Keratinocyte (primary cell): ENCODE measurements around the gene ROPN1L. TPM values are rescaled to one million over a fixed set of nuclear protein-coding genes. Genes with fewer than 3 reads are reported as not detected.

Experiments
- DNase-seq: peaks from one replicate; pipeline ENCODE4 v3.0.0-alpha.2; 2011; ENCODE audit warnings: low read depth, missing footprints, low spot score
- FAIRE-seq: peaks from 2 replicates; lab custom pipeline; 2011; peaks lifted over from hg19 to GRCh38; lab: Jason Lieb, UNC
- H2AFZ ChIP-seq: 2 replicates; pipeline ENCODE4 v1.6.0; 2012; ENCODE audit warnings: low read length, control low read depth, inconsistent platforms; ENCODE audit not compliant: control insufficient read depth
- H3K27ac ChIP-seq: 2 replicates; pipeline ENCODE4 v1.5.1; 2011; ENCODE audit warnings: low read length; ENCODE audit not compliant: control insufficient read depth, insufficient read depth
- H3K27me3 ChIP-seq: 3 replicates; pipeline ENCODE4 v1.6.0; 2011; ENCODE audit warnings: low read length; ENCODE audit not compliant: control insufficient read depth, insufficient read depth; ENCODE audit errors: extremely low read depth
- H3K36me3 ChIP-seq, 2 experiments: 2 replicates in 1 of 2; 3 replicates in 1 of 2; pipeline ENCODE4 v1.5.1; 2011; ENCODE audit warnings: low read length in 2 of 2, mild to moderate bottlenecking in 1 of 2; ENCODE audit not compliant: control insufficient read depth in 2 of 2, insufficient read depth in 2 of 2; ENCODE audit errors: extremely low read depth in 1 of 2
- H3K4me1 ChIP-seq: 3 replicates; pipeline ENCODE4 v1.5.1; 2011; ENCODE audit warnings: low read length; ENCODE audit not compliant: control insufficient read depth, insufficient read depth; ENCODE audit errors: extremely low read depth
- H3K4me2 ChIP-seq: 3 replicates; pipeline ENCODE4 v1.6.0; 2011; ENCODE audit warnings: low read depth, low read length; ENCODE audit not compliant: control insufficient read depth, insufficient read depth; ENCODE audit errors: extremely low read depth
- H3K4me3 ChIP-seq, 3 experiments: fragments of 200-600 bp in 1 of 3; sonication (generic) in 1 of 3; 2 replicates in 2 of 3; 3 replicates in 1 of 3; pipeline ENCODE4 v1.5.1; 2011 to 2016; ENCODE audit warnings: low read length in 3 of 3, mild to moderate bottlenecking in 3 of 3, control low read depth in 2 of 3, inconsistent platforms in 1 of 3, low read depth in 1 of 3, mixed read lengths in 1 of 3, mixed run types in 1 of 3, moderate library complexity in 1 of 3; ENCODE audit not compliant: control insufficient read depth in 2 of 3, insufficient read depth in 2 of 3; ENCODE audit errors: extremely low read depth in 1 of 3
- H3K79me2 ChIP-seq: 2 replicates; pipeline ENCODE4 v1.6.0; 2012; ENCODE audit warnings: low read length; ENCODE audit not compliant: control insufficient read depth, insufficient read depth
- H3K9ac ChIP-seq: 3 replicates; pipeline ENCODE4 v1.6.0; 2011; ENCODE audit warnings: low read length; ENCODE audit not compliant: control insufficient read depth, insufficient read depth; ENCODE audit errors: extremely low read depth
- H3K9me1 ChIP-seq: 3 replicates; pipeline ENCODE4 v1.6.0; 2011; ENCODE audit warnings: low read length; ENCODE audit not compliant: control insufficient read depth, insufficient read depth; ENCODE audit errors: extremely low read depth
- H3K9me3 ChIP-seq: 2 replicates; pipeline ENCODE4 v1.5.1; 2012; ENCODE audit warnings: low read depth, low read length; ENCODE audit not compliant: control insufficient read depth
- H4K20me1 ChIP-seq: 3 replicates; pipeline ENCODE4 v1.6.0; 2011; ENCODE audit warnings: low read length; ENCODE audit not compliant: control insufficient read depth, insufficient read depth; ENCODE audit errors: extremely low read depth
- EZH2 ChIP-seq: IDR thresholded peaks from one replicate; pipeline ENCODE4 v1.6.1; 2012; ENCODE audit warnings: inconsistent platforms, mild to moderate bottlenecking, low read length, moderate library complexity
- dilution Hi-C: fragments of 300-500 bp; cut with MboI; formaldehyde crosslinking; loops from one replicate; pipeline ENCODE4 v1.7.0; 2020; ENCODE audit warnings: low sequenced_read_pairs; ENCODE audit not compliant: extremely low pct_ligation_motif_present
- polyA plus RNA-seq, 5 experiments: library from polyadenylated mRNA; depleted of rRNA in 3 of 5; stranded (reverse) in 3 of 5; stranded (forward) in 1 of 5; unstranded in 1 of 5; fragments of >200 nt; gene quantifications; 1 replicate in 1 of 5; 2 replicates in 3 of 5; 3 replicates in 1 of 5; pipeline versions ENCODE4 v1.2.1 to v1.2.3, GENCODE V29; 2011 to 2012; ENCODE audit warnings: missing spikeins in 2 of 5, low read depth in 1 of 5, low replicate concordance in 1 of 5
- TF ChIP-seq, protein P1 (sequence below), 3 experiments: IDR thresholded peaks in 1 of 3; conservative IDR thresholded peaks in 1 of 3; optimal IDR thresholded peaks in 1 of 3; 2 replicates in 2 of 3; 3 replicates in 1 of 3; pipeline versions ENCODE3 to v1.5.1; 2011; ENCODE audit warnings: low read length in 3 of 3, mild to moderate bottlenecking in 3 of 3, moderate library complexity in 2 of 3, control low read depth in 1 of 3, inconsistent platforms in 1 of 3; ENCODE audit not compliant: insufficient read depth in 2 of 3; ENCODE audit errors: extremely low read depth in 1 of 3

Gene ROPN1L
- polyA plus RNA-seq, 1 donor (not counting 4 experiments of a cell fraction or from before 2014, with no cell fraction given) = not detected

DNA sequence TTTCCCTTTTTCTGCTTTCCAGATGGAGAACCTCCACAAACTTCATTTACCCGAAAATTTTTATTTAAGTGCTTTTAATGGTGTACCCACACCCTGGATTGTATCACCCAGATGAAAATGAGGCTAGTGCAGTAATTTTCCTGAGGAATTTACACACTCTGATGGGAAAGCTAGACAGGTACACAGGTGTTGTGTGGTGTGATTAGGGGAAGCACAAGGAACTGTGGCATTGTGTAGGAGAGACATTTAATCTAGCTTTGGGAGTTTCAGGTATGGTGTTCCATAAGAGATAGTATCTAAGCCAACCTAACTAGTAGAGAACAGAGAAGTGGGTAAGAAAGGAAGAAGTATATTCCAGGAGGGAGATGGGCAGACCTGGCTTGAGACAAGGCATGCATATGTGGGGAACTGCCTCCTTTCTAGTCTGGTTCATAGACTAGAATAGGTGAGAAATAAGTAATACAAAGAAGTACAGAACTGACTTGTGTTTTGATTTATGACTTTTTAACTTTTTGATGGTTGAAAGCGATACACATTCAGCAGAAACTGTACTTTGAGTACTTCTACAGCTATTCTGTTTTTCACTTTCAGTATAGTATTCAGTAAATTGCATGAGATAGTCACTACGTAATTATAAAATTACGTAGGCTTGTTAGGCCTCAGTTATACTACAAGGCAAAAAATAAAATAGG, 22.9 kb upstream of the ROPN1L start:
- DNase-seq (no peak), FAIRE-seq (no peak)
- no peaks in the 10 kb centered on the region for H4K20me1 ChIP-seq
- TF ChIP-seq EZH2 = no peak
- TF ChIP-seq, protein P1, sequence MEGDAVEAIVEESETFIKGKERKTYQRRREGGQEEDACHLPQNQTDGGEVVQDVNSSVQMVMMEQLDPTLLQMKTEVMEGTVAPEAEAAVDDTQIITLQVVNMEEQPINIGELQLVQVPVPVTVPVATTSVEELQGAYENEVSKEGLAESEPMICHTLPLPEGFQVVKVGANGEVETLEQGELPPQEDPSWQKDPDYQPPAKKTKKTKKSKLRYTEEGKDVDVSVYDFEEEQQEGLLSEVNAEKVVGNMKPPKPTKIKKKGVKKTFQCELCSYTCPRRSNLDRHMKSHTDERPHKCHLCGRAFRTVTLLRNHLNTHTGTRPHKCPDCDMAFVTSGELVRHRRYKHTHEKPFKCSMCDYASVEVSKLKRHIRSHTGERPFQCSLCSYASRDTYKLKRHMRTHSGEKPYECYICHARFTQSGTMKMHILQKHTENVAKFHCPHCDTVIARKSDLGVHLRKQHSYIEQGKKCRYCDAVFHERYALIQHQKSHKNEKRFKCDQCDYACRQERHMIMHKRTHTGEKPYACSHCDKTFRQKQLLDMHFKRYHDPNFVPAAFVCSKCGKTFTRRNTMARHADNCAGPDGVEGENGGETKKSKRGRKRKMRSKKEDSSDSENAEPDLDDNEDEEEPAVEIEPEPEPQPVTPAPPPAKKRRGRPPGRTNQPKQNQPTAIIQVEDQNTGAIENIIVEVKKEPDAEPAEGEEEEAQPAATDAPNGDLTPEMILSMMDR (optimal IDR thresholded peaks at IDR 0.05 in 1 of 3, IDR thresholded peaks at IDR 0.05 in 1 of 3, conservative IDR thresholded peaks at IDR 0.05 in 1 of 3; ENCODE audit: extremely low read depth in 1 of 3, insufficient read depth in 2 of 3, low read length in 3 of 3) = no peak
- no peaks in the 10 kb centered on the region for H3K27me3 ChIP-seq
- no peak overlapping the region for H3K27ac ChIP-seq
- H3K9ac ChIP-seq = no peak overlapping the region
- no peak overlapping the region for H3K4me2 ChIP-seq
- no peaks in the 10 kb centered on the region for H3K9me3 ChIP-seq
- H3K79me2 ChIP-seq = no peaks in the 10 kb centered on the region
- dilution Hi-C loops = no loop called here
- H3K4me1 ChIP-seq = no peaks in the 10 kb centered on the region
- H3K9me1 ChIP-seq = no peaks in the 10 kb centered on the region
- peaks cover 28 to 41% of the 10 kb centered on the region in 2 experiments for H3K36me3 ChIP-seq
- H3K4me3 ChIP-seq = no peak overlapping the region
- no peak overlapping the region for H2AFZ ChIP-seq

DNA sequence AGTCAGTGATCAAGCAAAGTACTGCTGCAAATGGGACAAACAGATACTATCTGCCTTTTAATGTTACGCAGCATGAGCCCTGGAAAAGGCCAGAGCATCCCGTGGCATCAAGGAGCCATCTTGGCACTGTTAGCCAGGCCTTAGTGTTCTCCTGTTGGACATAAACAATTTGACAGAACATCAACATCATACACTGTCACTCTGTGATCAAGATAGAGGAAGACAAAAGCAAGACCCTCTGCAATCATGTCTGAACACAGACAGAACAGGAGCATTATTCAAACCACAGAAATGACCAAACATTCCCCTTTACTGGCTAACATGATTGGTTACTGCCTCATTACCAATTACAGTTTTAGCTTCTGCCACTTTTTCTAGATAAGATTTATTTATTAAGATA, 21.2 kb upstream of the ROPN1L start:
- no peak overlapping the region for H2AFZ ChIP-seq
- FAIRE-seq = no peak
- no peak for TF ChIP-seq EZH2
- TF ChIP-seq, protein P1 (optimal IDR thresholded peaks at IDR 0.05 in 1 of 3, IDR thresholded peaks at IDR 0.05 in 1 of 3, conservative IDR thresholded peaks at IDR 0.05 in 1 of 3; ENCODE audit: extremely low read depth in 1 of 3, insufficient read depth in 2 of 3, low read length in 3 of 3) = no peak
- no peak overlapping the region for H3K9ac ChIP-seq
- H3K4me3 ChIP-seq = no peak overlapping the region
- H3K4me2 ChIP-seq = no peak overlapping the region
- H3K36me3 ChIP-seq = peaks cover 31 to 34% of the 10 kb centered on the region in 2 experiments
- H3K9me1 ChIP-seq = no peaks in the 10 kb centered on the region
- no peaks in the 10 kb centered on the region for H3K4me1 ChIP-seq
- no peaks in the 10 kb centered on the region for H3K27me3 ChIP-seq
- no peak overlapping the region for H3K27ac ChIP-seq
- H3K79me2 ChIP-seq = no peaks in the 10 kb centered on the region
- no peaks in the 10 kb centered on the region for H4K20me1 ChIP-seq
- dilution Hi-C loops = no loop called here
- DNase-seq = no peak
- no peaks in the 10 kb centered on the region for H3K9me3 ChIP-seq
